Measurements from ENCODE around the gene GCDH.

DNA sequence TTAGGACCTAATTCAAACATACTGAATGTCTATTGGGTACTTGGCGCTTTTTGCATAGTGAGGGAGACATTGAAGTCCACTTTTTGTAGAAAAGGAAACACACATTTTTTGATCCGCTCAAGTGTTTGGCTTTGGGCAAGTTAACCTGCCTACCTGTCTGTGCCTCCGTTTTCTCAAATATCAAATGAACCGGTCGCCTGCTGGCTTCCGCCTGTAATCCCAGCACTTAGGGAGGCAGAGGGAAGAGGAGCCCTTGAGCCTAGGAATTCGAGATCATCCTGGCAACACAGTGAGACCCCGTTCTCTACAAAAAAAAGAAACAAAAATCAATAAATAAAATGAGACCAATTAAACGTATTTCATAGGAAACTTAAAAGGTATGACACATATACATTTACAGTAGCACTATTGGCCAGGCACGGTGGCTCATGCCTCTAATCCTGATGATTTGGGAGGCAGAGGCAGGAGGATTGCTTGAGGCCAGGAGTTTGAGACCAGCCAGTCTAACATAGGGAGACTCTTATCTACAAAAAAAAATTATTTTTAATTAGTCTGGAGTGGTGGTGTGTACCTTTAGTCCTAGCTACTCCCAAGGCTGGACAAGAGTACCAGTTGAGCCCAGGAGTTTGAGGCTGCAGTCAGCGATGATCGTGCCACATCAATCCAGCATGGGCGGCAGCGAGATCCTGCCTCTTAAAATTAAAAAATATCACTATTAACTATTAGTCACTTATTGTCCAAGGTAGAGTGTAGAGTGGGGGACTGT, 56.0 kb downstream of the GCDH start:
- TF ChIP-seq CTCF (IDR thresholded peaks at IDR 0.05) (no peak), POLR2A (IDR thresholded peaks at IDR 0.05) (no peak)
